IMR-90 (cell line): ENCODE results near the gene RTN4RL2. TPM values are rescaled to one million over a fixed set of nuclear protein-coding genes. Genes with fewer than 3 reads are reported as not detected.

ENCODE experiments used
- ATAC-seq: fragments of 200-7000 bp; cut with Tn5 transposase; 2 replicates; pipeline ENCODE4 v1.9.1; 2020; ENCODE audit warnings: low read depth, mild to moderate bottlenecking, moderate library complexity
- BruUV-seq: library from RNA; stranded (reverse); fragments of 400-500 nt; replicated peaks from 2 replicates; lab custom pipeline; 2021; lab: Mats Ljungman, UMichigan
- CTCF ChIA-PET: fragments of 300-600 bp; formaldehyde crosslinking; extraction: SDS; loops from one replicate; lab custom pipeline; 2021; ENCODE audit warnings: antibody characterized with exemption; lab: Yijun Ruan, JAX
- POLR2A ChIA-PET: fragments of 300-600 bp; sonication (Branson Sonifier 250); formaldehyde crosslinking; loops from one replicate; lab custom pipeline; 2022; ENCODE audit warnings: antibody characterized with exemption; ENCODE audit not compliant: unreplicated experiment; lab: Charles Lee
- DNase-seq: peaks from one replicate; pipeline ENCODE4 v3.0.0; 2013
- H2AFZ ChIP-seq: replicated peaks from 2 replicates; pipeline ENCODE3; 2013; ENCODE audit warnings: low read length, mild to moderate bottlenecking; ENCODE audit not compliant: poor library complexity
- H2AK5ac ChIP-seq: 2 replicates; pipeline ENCODE4 v1.6.1; 2013; ENCODE audit warnings: low read depth, low read length, inconsistent platforms
- H2AK9ac ChIP-seq: replicated peaks from 2 replicates; pipeline ENCODE3; 2013; ENCODE audit warnings: mild to moderate bottlenecking, low read depth, low read length, moderate library complexity; ENCODE audit not compliant: poor library complexity
- H2BK120ac ChIP-seq: 2 replicates; pipeline ENCODE4 v1.6.1; 2013; ENCODE audit warnings: low read depth, low read length, inconsistent platforms
- H2BK15ac ChIP-seq: 3 replicates; pipeline ENCODE4 v1.6.1; 2013; ENCODE audit warnings: low read depth, low read length, inconsistent platforms
- H2BK20ac ChIP-seq: 2 replicates; pipeline ENCODE4 v1.6.1; 2013; ENCODE audit warnings: low read depth, mild to moderate bottlenecking, inconsistent platforms, low read length, moderate library complexity
- H2BK5ac ChIP-seq: 2 replicates; pipeline ENCODE4 v1.6.1; 2013; ENCODE audit warnings: mild to moderate bottlenecking, low read depth, low read length, inconsistent platforms; ENCODE audit not compliant: poor library complexity, severe bottlenecking
- H3K14ac ChIP-seq: replicated peaks from 2 replicates; pipeline ENCODE4 v1.6.1; 2013; ENCODE audit warnings: low read depth, low read length, inconsistent platforms
- H3K18ac ChIP-seq: 2 replicates; pipeline ENCODE4 v1.6.1; 2013; ENCODE audit warnings: low read depth, low read length, control low read depth
- H3K23ac ChIP-seq: 2 replicates; pipeline ENCODE4 v1.6.1; 2013; ENCODE audit warnings: low read depth, low read length, inconsistent platforms
- H3K27ac ChIP-seq: 2 replicates; pipeline ENCODE4 v1.5.1; 2013; ENCODE audit warnings: mild to moderate bottlenecking, control low read depth, low read length; ENCODE audit not compliant: insufficient read depth
- H3K27me3 ChIP-seq: 2 replicates; pipeline ENCODE4 v1.6.1; 2013; ENCODE audit warnings: low read length; ENCODE audit not compliant: control insufficient read depth, insufficient read depth
- H3K36me3 ChIP-seq: 2 replicates; pipeline ENCODE4 v1.6.1; 2013; ENCODE audit warnings: low read length, mixed read lengths; ENCODE audit not compliant: control insufficient read depth, insufficient read depth
- H3K4ac ChIP-seq: 2 replicates; pipeline ENCODE4 v1.6.1; 2013; ENCODE audit warnings: low read depth, low read length, inconsistent platforms
- H3K4me1 ChIP-seq: 2 replicates; pipeline ENCODE4 v1.6.1; 2013; ENCODE audit warnings: low read length, mixed read lengths; ENCODE audit not compliant: control insufficient read depth, insufficient read depth
- H3K4me2 ChIP-seq: 2 replicates; pipeline ENCODE4 v1.6.1; 2013; ENCODE audit warnings: low read depth, mild to moderate bottlenecking, control low read depth, low read length, moderate library complexity
- H3K4me3 ChIP-seq: 2 replicates; pipeline ENCODE4 v1.5.1; 2013; ENCODE audit warnings: low read depth, mild to moderate bottlenecking, control low read depth, low read length, moderate library complexity; ENCODE audit not compliant: insufficient read depth
- H3K56ac ChIP-seq: 2 replicates; pipeline ENCODE4 v1.6.1; 2013; ENCODE audit warnings: low read length, inconsistent platforms; ENCODE audit not compliant: insufficient read depth; ENCODE audit errors: extremely low read depth
- H3K79me1 ChIP-seq, 2 experiments: 2 replicates each; pipeline ENCODE4 v1.6.1; 2013; ENCODE audit warnings: low read length in 2 of 2, inconsistent platforms in 1 of 2, low read depth in 1 of 2
- H3K9ac ChIP-seq: 2 replicates; pipeline ENCODE4 v1.6.1; 2013; ENCODE audit warnings: low read depth, low read length, control low read depth
- H3K9me1 ChIP-seq: 2 replicates; pipeline ENCODE4 v1.6.1; 2013; ENCODE audit warnings: low read length, inconsistent platforms; ENCODE audit not compliant: insufficient read depth
- H3K9me3 ChIP-seq: 2 replicates; pipeline ENCODE4 v1.6.1; 2013; ENCODE audit warnings: low read length; ENCODE audit not compliant: control insufficient read depth, insufficient read depth
- H4K20me1 ChIP-seq: 2 replicates; pipeline ENCODE4 v1.6.1; 2013; ENCODE audit warnings: low read length, inconsistent platforms; ENCODE audit not compliant: insufficient read depth
- H4K5ac ChIP-seq: 2 replicates; pipeline ENCODE4 v1.6.1; 2013; ENCODE audit warnings: mild to moderate bottlenecking, low read depth, low read length, control low read depth
- H4K8ac ChIP-seq, 2 experiments: 2 replicates each; pipeline ENCODE4 v1.6.1; 2013; ENCODE audit warnings: low read depth in 2 of 2, low read length in 2 of 2, control low read depth in 1 of 2, inconsistent platforms in 1 of 2
- H4K91ac ChIP-seq: 2 replicates; pipeline ENCODE4 v1.6.1; 2013; ENCODE audit warnings: low read depth, low read length, inconsistent platforms; ENCODE audit not compliant: insufficient read depth
- BHLHE40 ChIP-seq: fragments of 150-350 bp; IDR thresholded peaks from 2 replicates; pipeline ENCODE4 v1.6.1; 2016; ENCODE audit warnings: mild to moderate bottlenecking, low read depth, low read length
- CEBPB ChIP-seq: IDR thresholded peaks from 2 replicates; pipeline ENCODE4 v1.6.1; 2012; ENCODE audit warnings: low read depth, low read length, improper control_type of control experiment
- CHD1 ChIP-seq: IDR thresholded peaks from 2 replicates; pipeline ENCODE4 v1.6.1; 2012; ENCODE audit warnings: low read depth, low read length, improper control_type of control experiment
- CTCF ChIP-seq: conservative IDR thresholded peaks from 2 replicates; pipeline ENCODE4 v1.5.1; 2012; ENCODE audit warnings: mild to moderate bottlenecking, low read depth, low read length, improper control_type of control experiment
- ELK1 ChIP-seq: fragments of 150-350 bp; IDR thresholded peaks from 2 replicates; pipeline ENCODE4 v1.6.1; 2016; ENCODE audit warnings: low read depth, mild to moderate bottlenecking, low read length, moderate library complexity, borderline replicate concordance
- FOS ChIP-seq: fragments of 150-350 bp; IDR thresholded peaks from 2 replicates; pipeline ENCODE4 v1.6.1; 2016; ENCODE audit warnings: low read depth, low read length
- MAFK ChIP-seq: IDR thresholded peaks from 2 replicates; pipeline ENCODE4 v1.6.1; 2012; ENCODE audit warnings: low read depth, low read length, improper control_type of control experiment
- MAZ ChIP-seq: IDR thresholded peaks from 2 replicates; pipeline ENCODE4 v1.6.1; 2012; ENCODE audit warnings: low read depth, mild to moderate bottlenecking, low read length, improper control_type of control experiment, moderate library complexity, borderline replicate concordance
- MXI1 ChIP-seq: IDR thresholded peaks from 2 replicates; pipeline ENCODE4 v1.6.1; 2012; ENCODE audit warnings: low read depth, mild to moderate bottlenecking, low read length, moderate library complexity, borderline replicate concordance
- NFE2L2 ChIP-seq: fragments of 150-350 bp; IDR thresholded peaks from 2 replicates; pipeline ENCODE4 v1.6.1; 2016; ENCODE audit warnings: low read depth, mild to moderate bottlenecking, low read length
- POLR2A ChIP-seq: IDR thresholded peaks from 2 replicates; pipeline ENCODE4 v1.6.1; 2012; ENCODE audit warnings: mild to moderate bottlenecking, low read depth, low read length
- RAD21 ChIP-seq: IDR thresholded peaks from 2 replicates; pipeline ENCODE4 v1.6.1; 2012; ENCODE audit warnings: low read length, improper control_type of control experiment
- RCOR1 ChIP-seq: IDR thresholded peaks from 2 replicates; pipeline ENCODE4 v1.6.1; 2012; ENCODE audit warnings: mild to moderate bottlenecking, low read length, improper control_type of control experiment; ENCODE audit not compliant: insufficient replicate concordance
- RFX5 ChIP-seq: IDR thresholded peaks from 2 replicates; pipeline ENCODE4 v1.8.0; 2012; ENCODE audit warnings: low read depth, mild to moderate bottlenecking, low read length, moderate library complexity
- SMC3 ChIP-seq: fragments of 150-350 bp; IDR thresholded peaks from 2 replicates; pipeline ENCODE4 v1.6.1; 2016; ENCODE audit warnings: low read depth, mild to moderate bottlenecking, antibody characterized with exemption, low read length, moderate library complexity
- WGBS, 2 experiments: methylation state at CpG; one replicate each; pipeline versions ENCODE4 v1.1.5 to v1.1.7; 2013; ENCODE audit warnings: missing lambda C conversion rate in 2 of 2; ENCODE audit not compliant: insufficient read length in 1 of 2; ENCODE audit errors: extremely low coverage in 2 of 2; 5-methylcytosine and 5-hydroxymethylcytosine counted together
- dilution Hi-C: fragments of 300-500 bp; cut with HindIII; formaldehyde crosslinking; loops from one replicate; pipeline ENCODE4 v1.14.3; 2018; ENCODE audit warnings: low sequenced_read_pairs; ENCODE audit not compliant: unreplicated experiment
- in situ Hi-C: fragments of 300-500 bp; cut with MboI; formaldehyde crosslinking; loops from 3 replicates; pipeline ENCODE4 v1.14.3; 2019; ENCODE audit warnings: low sequenced_read_pairs, inconsistent platforms, mixed read lengths
- intact Hi-C: fragments of 100-400 bp; cut with micrococcal nuclease; formaldehyde crosslinking; loops from 2 replicates; pipeline ENCODE4 v1.10.0; 2022
- polyA plus RNA-seq, 3 experiments: library from polyadenylated mRNA; depleted of rRNA; stranded (reverse); fragments of >200 nt; gene quantifications; 2 replicates each; pipeline ENCODE4 v1.2.3, GENCODE V29; 2012; ENCODE audit warnings: low replicate concordance in 1 of 3
- total RNA-seq: library from RNA; depleted of rRNA; stranded (reverse); fragments of >200 nt; gene quantifications from 2 replicates; pipeline ENCODE4 v1.2.3, GENCODE V29; 2012
- TF ChIP-seq, protein P1 (sequence below): fragments of 150-350 bp; IDR thresholded peaks from 2 replicates; pipeline ENCODE4 v1.6.1; 2017; ENCODE audit warnings: mild to moderate bottlenecking, antibody characterized with exemption, low read length, low read depth

Gene RTN4RL2
- total and polyA plus RNA-seq, 2 of the 4 experiments (the other 2 are of a cell fraction): 1.5 TPM; not detected in 1

- intact Hi-C loops: no loop called here
Observed at GRCh38 chr11:57475191-57475590, 14.9 kb downstream of the RTN4RL2 start.

More at GRCh38 chr11:57475191-57475590, 14.9 kb downstream of the RTN4RL2 start:
- H3K4me2 ChIP-seq: no peak overlapping the region
- in situ Hi-C loops (loop anchor here (25.0 kb wide), 1 partner anchor 1037 kb away; the partner anchor contains the start of gene OR5B21), dilution Hi-C loops (no loop called here)
- no peak overlapping the region for H4K5ac ChIP-seq
- no peak overlapping the region for H3K18ac ChIP-seq
- no peak overlapping the region for H3K23ac ChIP-seq
- WGBS, 2 experiments: no CpG with 5 or more reads among the region's 1 CpG
- peak; percentile 12 for DNase-seq
- H3K27ac ChIP-seq: no peak overlapping the region
- H4K20me1 ChIP-seq: no peaks in the 10 kb centered on the region; the same call in 1 of the 2 replicates
- H2BK20ac ChIP-seq: no peak overlapping the region
- H2BK5ac ChIP-seq: no peak overlapping the region
- TF ChIP-seq CTCF: no peak
- TF ChIP-seq NFE2L2: no peak
- no peak for TF ChIP-seq MAZ
- TF ChIP-seq CHD1: no peak
- TF ChIP-seq ELK1: no peak
- no peak for TF ChIP-seq FOS
- TF ChIP-seq SMC3: no peak
- no peak for TF ChIP-seq RCOR1
- TF ChIP-seq BHLHE40: no peak
- TF ChIP-seq POLR2A: no peak
- no peak for TF ChIP-seq RAD21
- no peak for TF ChIP-seq CEBPB
- TF ChIP-seq MAFK: no peak
- TF ChIP-seq RFX5: no peak
- TF ChIP-seq, protein P1, sequence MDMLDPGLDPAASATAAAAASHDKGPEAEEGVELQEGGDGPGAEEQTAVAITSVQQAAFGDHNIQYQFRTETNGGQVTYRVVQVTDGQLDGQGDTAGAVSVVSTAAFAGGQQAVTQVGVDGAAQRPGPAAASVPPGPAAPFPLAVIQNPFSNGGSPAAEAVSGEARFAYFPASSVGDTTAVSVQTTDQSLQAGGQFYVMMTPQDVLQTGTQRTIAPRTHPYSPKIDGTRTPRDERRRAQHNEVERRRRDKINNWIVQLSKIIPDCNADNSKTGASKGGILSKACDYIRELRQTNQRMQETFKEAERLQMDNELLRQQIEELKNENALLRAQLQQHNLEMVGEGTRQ: no peak
- TF ChIP-seq MXI1: no peak
- no peak overlapping the region for H3K56ac ChIP-seq
- H4K8ac ChIP-seq: no peak overlapping the region
- H3K9me3 ChIP-seq: no peaks in the 10 kb centered on the region
- no peak for ATAC-seq
- H3K4me1 ChIP-seq: no peaks in the 10 kb centered on the region
- H2BK120ac ChIP-seq: no peak overlapping the region
- no peak overlapping the region for H2AK9ac ChIP-seq
- no peaks in the 10 kb centered on the region for H3K9me1 ChIP-seq
- H3K4me3 ChIP-seq: no peak overlapping the region
- H3K9ac ChIP-seq: no peak overlapping the region
- peaks cover 33% of the 10 kb centered on the region for H3K27me3 ChIP-seq
- H4K91ac ChIP-seq: no peak overlapping the region
- no peaks in the 10 kb centered on the region for H3K36me3 ChIP-seq
- CTCF ChIA-PET: no interaction called here
- BruUV-seq: no TSS peak
- H3K79me1 ChIP-seq: no peaks in the 10 kb centered on the region
- no peak overlapping the region for H2AK5ac ChIP-seq
- H3K4ac ChIP-seq: no peak overlapping the region
- no peak overlapping the region for H2AFZ ChIP-seq
- no peak overlapping the region for H3K14ac ChIP-seq
- H2BK15ac ChIP-seq: no peak overlapping the region
- POLR2A ChIA-PET: interaction anchor here (0.6 kb wide), 1 partner anchor 16 kb away, joined by 9 read pairs; no protein-coding TSS in a partner anchor
